Stomach smooth muscle (tissue), 2 donors: ENCODE measurements around the gene SPATA19.
A peak's percentile ranks its signal among the peaks of the same experiment; 100 is the strongest.

ENCODE experiments used
- H3K27ac ChIP-seq: one replicate; pipeline ENCODE4 v1.7.0; 2013; ENCODE audit warnings: mild to moderate bottlenecking, low read length, inconsistent platforms
- H3K27me3 ChIP-seq, 2 donors: one replicate each; pipeline ENCODE4 v1.7.0; 2013; ENCODE audit warnings: low read length in 2 of 2; ENCODE audit not compliant: insufficient read depth in 2 of 2, control insufficient read depth in 1 of 2
- H3K36me3 ChIP-seq, 2 donors: one replicate each; pipeline ENCODE4 v1.7.0; 2013; ENCODE audit warnings: low read length in 2 of 2; ENCODE audit not compliant: control insufficient read depth in 2 of 2, insufficient read depth in 2 of 2
- H3K4me1 ChIP-seq: one replicate; pipeline ENCODE4 v1.7.0; 2013; ENCODE audit warnings: low read length; ENCODE audit not compliant: control insufficient read depth, insufficient read depth
- H3K4me3 ChIP-seq, 2 donors: one replicate each; pipeline ENCODE4 v1.7.0; 2013; ENCODE audit warnings: low read length in 2 of 2
- H3K9ac ChIP-seq, 2 donors: one replicate each; pipeline ENCODE4 v1.7.0; 2013; ENCODE audit warnings: low read length in 2 of 2, mild to moderate bottlenecking in 1 of 2
- H3K9me3 ChIP-seq, 2 donors: one replicate each; pipeline ENCODE4 v1.7.0; 2013; ENCODE audit warnings: low read length in 2 of 2; ENCODE audit not compliant: control insufficient read depth in 2 of 2
- donor health status: healthy.
- donor health status: Pancreatic carcinoma.

SPATA19 gene

DNA sequence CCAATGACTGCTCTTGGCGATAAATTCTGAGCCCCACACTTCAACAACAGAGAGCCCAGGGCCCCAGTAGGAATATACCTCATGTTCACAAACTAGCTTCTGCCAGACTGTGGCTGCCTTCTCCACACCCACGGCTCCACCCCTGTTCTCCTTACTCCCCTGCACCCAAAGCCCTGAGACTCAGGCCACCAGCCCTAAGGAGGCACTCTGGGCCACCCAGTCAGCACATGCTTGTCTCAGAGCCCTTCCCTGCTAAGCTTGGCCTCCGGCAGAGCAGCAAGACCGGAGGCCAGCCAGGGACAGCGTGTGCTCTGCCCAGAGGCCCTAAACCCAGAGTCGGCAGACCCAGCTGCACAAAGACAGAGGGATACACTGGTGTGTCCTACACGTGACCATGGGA lies 27.9 kb downstream of the SPATA19 start:
- Histone ChIP-seq H3K36me3 (no peaks in the 10 kb centered on the region), H3K4me1 (no peaks in the 10 kb centered on the region), H3K4me3 (no peak overlapping the region), H3K27me3 (peaks cover 5 to 23% of the 10 kb centered on the region in 2 donors), H3K9ac (no peak overlapping the region), H3K27ac (no peak overlapping the region), H3K9me3 (no peaks in the 10 kb centered on the region)

DNA sequence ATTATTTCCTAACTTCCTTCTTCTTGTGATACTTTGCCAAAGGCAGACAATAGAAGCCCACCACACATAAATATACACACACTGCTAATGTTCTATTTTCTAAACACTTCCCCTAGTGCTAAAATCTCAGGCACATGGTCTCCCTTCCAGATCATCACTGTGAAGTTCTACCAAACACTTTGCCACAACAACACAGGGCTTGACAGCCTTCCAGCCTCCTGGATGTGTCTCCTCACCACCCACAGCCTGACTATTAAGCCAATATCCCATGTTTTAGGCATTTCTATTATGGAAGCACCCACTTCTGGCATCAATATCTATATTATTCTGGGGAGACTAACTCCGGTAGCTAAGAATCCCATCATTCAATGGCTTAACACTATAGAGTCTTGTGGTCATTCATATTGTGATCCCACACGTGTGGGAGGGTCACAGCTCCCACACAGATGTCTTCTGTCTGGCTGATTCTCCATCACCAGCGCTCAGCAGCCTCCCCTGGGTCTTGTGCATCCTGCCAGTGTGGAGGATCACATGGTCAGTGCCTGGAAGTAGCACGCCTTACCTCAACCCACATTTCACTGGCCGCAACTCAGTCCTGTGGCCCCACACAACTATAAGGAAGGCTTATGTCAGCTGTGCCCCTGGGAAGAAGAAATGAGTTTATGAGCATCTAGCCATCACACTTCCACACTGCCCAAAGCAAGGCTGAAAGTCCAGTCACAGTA lies 29.0 kb downstream of the SPATA19 start:
- H3K27ac ChIP-seq, result no peak overlapping the region

DNA sequence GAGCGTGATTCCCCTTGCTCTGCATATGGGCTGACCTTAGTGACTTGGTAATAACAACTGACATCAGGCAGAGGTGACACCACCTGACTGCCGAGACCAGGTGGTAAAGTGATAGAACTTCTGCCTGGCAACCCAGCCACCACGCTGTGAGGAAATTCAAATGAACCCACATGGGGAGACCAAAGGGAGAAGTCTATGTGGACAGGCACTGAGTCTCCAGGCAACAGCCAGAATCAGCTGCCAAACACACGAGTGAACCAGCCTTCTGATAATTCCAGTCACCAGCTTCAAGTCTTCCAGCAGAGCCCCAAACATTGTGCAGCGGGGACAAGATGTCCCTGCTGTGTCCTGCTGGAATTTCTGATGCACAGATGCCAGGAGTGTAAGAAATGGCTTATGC lies 29.7 kb downstream of the SPATA19 start:
- Histone ChIP-seq H3K4me1 (no peaks in the 10 kb centered on the region), H3K9ac (no peak overlapping the region), H3K27me3 (peaks cover 0 to 21% of the 10 kb centered on the region in 2 donors), H3K36me3 (no peaks in the 10 kb centered on the region), H3K27ac (no peak overlapping the region), H3K4me3 (no peak overlapping the region), H3K9me3 (no peaks in the 10 kb centered on the region)

More for the DNA sequence above, 29.0 kb downstream of the SPATA19 start:
- Histone ChIP-seq H3K9ac (no peak overlapping the region), H3K4me3 (no peak overlapping the region), H3K4me1 (no peaks in the 10 kb centered on the region), H3K9me3 (no peaks in the 10 kb centered on the region), H3K27me3 (peaks cover 5 to 21% of the 10 kb centered on the region in 2 donors), H3K36me3 (no peaks in the 10 kb centered on the region)

DNA sequence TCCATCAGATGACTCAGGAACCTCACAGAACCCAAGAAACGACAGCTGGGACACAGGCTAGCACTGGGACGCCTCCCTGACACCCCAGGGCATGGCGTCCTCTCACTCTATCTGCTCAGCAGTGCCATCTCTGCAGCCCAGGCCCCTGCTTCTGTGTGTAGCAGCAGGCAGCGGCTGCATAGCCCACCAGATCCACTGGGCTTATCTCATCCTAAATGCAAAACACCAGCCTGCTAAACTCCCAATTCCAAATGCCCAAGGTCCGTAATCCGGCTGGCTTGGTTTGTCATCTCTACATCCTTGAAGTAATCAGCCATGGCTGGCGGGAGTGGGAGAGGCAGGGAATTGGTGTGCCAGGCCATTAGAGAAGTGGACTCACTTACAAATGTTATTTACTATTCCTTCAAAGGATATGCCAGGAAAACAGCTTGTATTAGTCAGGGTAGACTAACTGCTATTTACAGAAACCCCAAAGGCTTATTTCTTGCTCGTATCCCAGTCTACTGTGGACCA lies 30.7 kb downstream of the SPATA19 start:
- Histone ChIP-seq H3K27me3 (peaks cover 0 to 21% of the 10 kb centered on the region in 2 donors), H3K4me3 (no peak overlapping the region), H3K9me3 (no peaks in the 10 kb centered on the region), H3K4me1 (peaks cover 3% of the 10 kb centered on the region), H3K27ac (no peak overlapping the region), H3K9ac (no peak overlapping the region), H3K36me3 (no peaks in the 10 kb centered on the region)

DNA sequence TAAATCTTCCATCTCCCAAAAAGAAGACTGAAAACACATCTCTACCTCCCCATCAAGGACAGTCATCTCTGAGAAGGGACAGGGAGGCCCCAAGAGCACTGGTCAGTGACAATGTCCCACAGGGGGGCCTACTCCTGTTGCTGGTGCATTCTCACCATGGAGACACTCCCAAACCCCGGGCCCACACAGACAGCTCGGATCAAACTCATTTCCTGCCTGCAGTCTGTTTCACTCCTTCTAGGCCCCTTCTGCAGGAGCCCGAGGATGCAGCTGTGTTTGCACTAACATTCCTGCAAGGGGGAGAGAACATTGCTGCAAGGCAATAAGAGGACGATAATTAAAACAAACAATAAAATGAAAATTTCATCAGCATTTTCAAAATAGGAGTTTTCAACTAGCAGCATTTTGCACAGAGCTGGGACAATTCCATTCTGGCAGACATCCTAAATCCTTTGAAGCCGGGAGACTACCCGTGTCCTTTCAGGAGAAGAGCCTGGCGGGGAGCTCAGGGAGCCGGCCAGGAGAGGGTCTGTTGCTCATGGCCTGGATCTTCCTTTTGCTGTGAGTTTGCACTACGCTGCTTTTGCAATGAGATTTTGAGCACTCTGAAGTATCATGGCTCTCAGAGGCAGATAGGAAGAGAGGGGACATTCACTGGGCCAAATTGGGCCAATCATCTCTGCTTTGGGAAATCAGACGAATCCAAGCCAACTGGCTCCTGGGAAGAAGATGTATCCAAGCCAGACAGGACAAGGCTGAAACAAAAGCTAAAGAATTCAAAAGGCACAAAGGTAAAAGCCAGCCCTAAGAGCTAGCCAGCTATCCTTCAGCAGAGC lies 33.2 kb downstream of the SPATA19 start:
- peaks cover 5% of the 10 kb centered on the region for H3K4me1 ChIP-seq
- H3K27ac ChIP-seq, result no peak overlapping the region
- H3K9ac ChIP-seq, result no peak overlapping the region
- no peaks in the 10 kb centered on the region for H3K9me3 ChIP-seq
- no peak overlapping the region for H3K4me3 ChIP-seq
- peaks cover 0 to 16% of the 10 kb centered on the region in 2 donors for H3K27me3 ChIP-seq
- H3K36me3 ChIP-seq, result no peaks in the 10 kb centered on the region

DNA sequence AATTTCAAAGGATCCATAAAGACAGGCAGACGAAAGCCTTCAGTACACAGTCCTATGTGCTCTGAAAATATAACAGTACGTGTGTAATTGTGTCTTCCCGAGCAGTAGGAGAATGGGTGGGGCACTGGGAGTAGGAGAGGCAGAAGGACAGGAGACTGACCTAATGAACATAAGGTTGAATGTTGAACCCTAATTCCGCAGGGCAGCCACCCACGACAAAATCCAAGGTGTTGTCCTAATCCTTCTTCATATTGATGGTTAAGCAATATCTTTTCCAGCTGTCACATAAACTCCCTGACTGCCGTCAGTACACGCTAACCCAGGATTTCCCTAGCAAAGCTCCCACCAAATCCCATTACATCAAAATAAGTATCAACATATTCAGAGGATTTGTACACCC lies 34.5 kb downstream of the SPATA19 start:
- H3K9ac ChIP-seq, result no peak overlapping the region
- H3K4me1 ChIP-seq, result peaks cover 5% of the 10 kb centered on the region
- no peaks in the 10 kb centered on the region for H3K9me3 ChIP-seq
- no peaks in the 10 kb centered on the region for H3K36me3 ChIP-seq
- H3K27ac ChIP-seq, result no peak overlapping the region
- H3K4me3 ChIP-seq, result no peak overlapping the region
- peaks cover 0 to 11% of the 10 kb centered on the region in 2 donors for H3K27me3 ChIP-seq

DNA sequence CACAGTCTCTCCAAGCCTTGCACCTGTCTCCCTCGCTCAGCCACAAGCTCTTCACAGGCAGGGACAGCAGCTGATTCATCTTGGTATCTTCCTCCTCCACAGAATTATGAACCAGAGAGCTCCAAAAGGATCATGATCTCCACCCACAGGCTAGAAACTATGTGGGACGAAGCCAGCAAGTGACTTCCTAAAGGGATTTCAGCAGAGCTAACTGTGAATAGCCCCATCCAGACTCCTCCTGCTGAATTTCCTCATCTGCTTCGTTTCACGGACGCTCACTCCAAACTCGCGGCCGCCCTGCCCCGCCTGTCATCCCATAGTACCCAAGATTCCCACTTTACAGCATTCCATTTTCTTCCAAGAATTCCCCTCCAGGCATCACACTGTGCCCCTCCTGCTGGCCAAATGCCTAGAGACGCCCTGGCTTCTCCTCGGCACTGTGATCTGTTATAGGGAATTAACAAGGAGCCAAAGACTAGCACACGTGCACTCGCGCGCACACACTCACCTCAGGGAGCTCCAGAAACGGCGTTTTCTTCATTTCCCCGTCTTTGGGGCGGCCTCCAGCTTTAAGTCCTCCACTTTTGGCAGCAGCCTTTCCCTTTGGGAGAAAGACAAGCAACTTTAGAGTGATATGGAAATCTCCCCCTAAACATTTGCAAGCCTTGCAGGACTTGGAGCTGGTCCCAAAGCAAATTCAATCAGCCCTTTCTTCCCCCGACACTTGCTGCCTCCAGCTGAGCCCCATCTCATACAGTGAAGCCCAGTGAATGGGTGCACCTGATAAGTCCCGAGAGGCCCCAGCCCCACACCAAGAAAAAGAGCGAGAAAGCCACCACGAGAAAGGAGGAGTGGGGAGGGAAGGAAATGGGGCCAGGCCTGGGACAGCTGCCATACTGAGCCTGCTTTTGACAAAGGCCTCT lies 35.5 kb downstream of the SPATA19 start:
- H3K9ac ChIP-seq, result no peak overlapping the region
- no peaks in the 10 kb centered on the region for H3K9me3 ChIP-seq
- peak overlapping the region in 1 of 2 donors; percentile 40 for H3K4me3 ChIP-seq
- peaks cover 5% of the 10 kb centered on the region for H3K4me1 ChIP-seq
- no peak overlapping the region for H3K27ac ChIP-seq
- H3K36me3 ChIP-seq, result no peaks in the 10 kb centered on the region
- H3K27me3 ChIP-seq, result peaks cover 0 to 8% of the 10 kb centered on the region in 2 donors

DNA sequence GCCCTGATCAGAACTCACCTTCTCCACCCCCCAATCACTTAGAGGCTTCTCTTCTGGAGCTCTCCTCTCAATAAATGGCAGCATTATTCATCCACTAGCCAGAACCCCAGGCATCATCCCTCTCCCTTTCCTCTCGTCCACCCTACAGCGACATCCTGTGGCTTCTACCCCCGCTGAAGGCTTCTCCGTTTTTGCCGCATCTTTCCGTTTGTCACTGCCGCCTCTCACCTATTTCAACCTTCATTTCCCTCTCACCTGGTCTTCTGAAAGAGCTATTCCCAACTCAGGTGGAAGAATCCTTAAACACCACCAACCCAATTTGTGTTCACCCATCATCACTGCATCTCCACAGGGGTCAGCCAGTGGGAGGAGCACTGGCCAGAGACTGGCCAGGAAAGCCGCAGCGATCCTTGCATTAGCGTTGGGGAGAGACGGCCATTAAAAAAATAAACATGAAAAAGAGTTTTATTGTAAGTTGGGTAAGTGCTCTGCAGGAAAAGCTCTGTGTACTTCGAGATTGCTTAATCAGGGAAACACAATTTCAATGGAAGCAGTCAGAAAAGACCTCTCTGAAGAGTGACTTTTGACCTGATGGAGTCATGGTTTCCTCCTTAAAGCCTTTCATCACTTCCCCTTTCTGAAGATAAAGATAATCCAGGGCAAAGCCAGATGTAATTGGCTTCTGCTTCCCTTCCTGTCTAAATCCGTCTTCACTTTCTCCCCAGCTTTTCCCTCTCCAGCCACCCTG lies 36.7 kb downstream of the SPATA19 start:
- no peak overlapping the region for H3K4me3 ChIP-seq
- peaks cover 5% of the 10 kb centered on the region for H3K4me1 ChIP-seq
- peaks cover 0 to 5% of the 10 kb centered on the region in 2 donors for H3K27me3 ChIP-seq
- H3K27ac ChIP-seq, result no peak overlapping the region
- H3K9ac ChIP-seq, result no peak overlapping the region
- H3K36me3 ChIP-seq, result no peaks in the 10 kb centered on the region
- H3K9me3 ChIP-seq, result no peaks in the 10 kb centered on the region

DNA sequence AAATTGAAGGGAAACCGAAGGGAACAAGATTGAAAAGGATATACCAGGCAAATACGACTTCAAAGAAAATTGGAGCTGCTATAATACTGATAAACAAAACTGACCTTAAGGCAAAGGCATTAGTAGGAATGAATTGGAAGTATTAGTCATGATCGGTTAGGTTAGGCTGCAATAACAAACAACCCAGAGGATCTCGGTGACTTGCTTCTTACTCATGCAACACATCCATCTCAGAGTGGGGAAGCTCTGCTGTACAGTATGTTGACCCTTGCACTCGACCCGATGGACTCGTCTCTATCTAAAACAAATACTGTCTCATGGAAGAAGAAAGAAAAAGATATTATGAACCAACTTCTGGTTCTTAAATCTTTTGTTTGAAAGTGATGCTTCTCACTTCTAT lies 42.3 kb downstream of the SPATA19 start:
- H3K27ac ChIP-seq, result no peak overlapping the region
- no peak overlapping the region for H3K4me3 ChIP-seq
- peaks cover 3 to 4% of the 10 kb centered on the region in 2 donors for H3K9me3 ChIP-seq
- no peak overlapping the region for H3K9ac ChIP-seq
- H3K36me3 ChIP-seq, result no peaks in the 10 kb centered on the region
- H3K27me3 ChIP-seq, result peaks cover 0 to 6% of the 10 kb centered on the region in 2 donors
- no peaks in the 10 kb centered on the region for H3K4me1 ChIP-seq

DNA sequence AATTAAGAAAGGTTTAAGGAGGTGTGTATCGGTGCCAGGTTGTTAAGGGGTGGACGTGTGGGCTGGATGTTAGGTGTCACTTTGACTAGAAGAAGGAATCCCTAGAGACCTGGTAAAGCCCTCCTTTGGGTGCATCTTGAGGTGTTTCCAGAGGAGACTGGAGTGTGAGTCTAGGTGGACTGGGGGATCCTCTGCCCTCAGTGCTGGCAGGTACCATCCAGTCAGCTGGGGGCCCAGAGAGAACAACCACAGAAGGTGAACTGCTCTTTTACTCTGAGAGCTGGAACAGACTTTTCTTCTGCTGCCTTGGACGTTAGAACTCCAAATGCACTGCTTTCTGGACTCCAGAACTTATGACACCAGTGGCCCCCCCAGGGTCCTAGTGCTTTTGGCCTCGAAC lies 44.0 kb downstream of the SPATA19 start:
- Histone ChIP-seq H3K9me3 (peaks cover 3 to 4% of the 10 kb centered on the region in 2 donors), H3K9ac (no peak overlapping the region)

More for the DNA sequence above, 44.0 kb downstream of the SPATA19 start:
- no peaks in the 10 kb centered on the region for H3K36me3 ChIP-seq
- H3K27me3 ChIP-seq, result peaks cover 0 to 4% of the 10 kb centered on the region in 2 donors
- no peak overlapping the region for H3K4me3 ChIP-seq
- H3K4me1 ChIP-seq, result no peaks in the 10 kb centered on the region
- H3K27ac ChIP-seq, result no peak overlapping the region
